ENCODE results near the gene CDK14. TPM values are rescaled to one million over a fixed set of nuclear protein-coding genes. Genes with fewer than 3 reads are reported as not detected.

The CDK14 gene
- total and polyA plus RNA-seq, 4 donors = 4.2 to 12.4 (median 7.4) TPM

- TF ChIP-seq NR2F2 (IDR thresholded peaks at IDR 0.05) (no peak), REST (IDR thresholded peaks at IDR 0.05) (no peak), HNF4A (conservative IDR thresholded peaks at IDR 0.05) (no peak), TAF1 (conservative IDR thresholded peaks at IDR 0.05) (no peak), GABPA (IDR thresholded peaks at IDR 0.05 in 1 of 2, conservative IDR thresholded peaks at IDR 0.05 in 1 of 2) (no peak), FOXA2 (IDR thresholded peaks at IDR 0.05) (no peak), FOXA1 (IDR thresholded peaks at IDR 0.05) (no peak), SP1 (IDR thresholded peaks at IDR 0.05) (no peak), ZBTB33 (IDR thresholded peaks at IDR 0.05) (no peak), RXRA (IDR thresholded peaks at IDR 0.05) (no peak), MAX (IDR thresholded peaks at IDR 0.05) (no peak), EGR1 (IDR thresholded peaks at IDR 0.05; ENCODE audit: low read depth in 2 of 2) (no peak), CTCF (IDR thresholded peaks at IDR 0.05; ENCODE audit: low read depth, low read length, missing input control) (no peak), ATF3 (IDR thresholded peaks at IDR 0.05) (no peak), YY1 (IDR thresholded peaks at IDR 0.05) (no peak), JUND (IDR thresholded peaks at IDR 0.05) (no peak), RAD21 (IDR thresholded peaks at IDR 0.05) (no peak)
- Histone ChIP-seq H3K9ac (ENCODE audit: low read depth in 1 of 2, low read length in 2 of 2) (no peak overlapping the region), H3K4me3 (ENCODE audit: low read depth in 1 of 3, low read length in 3 of 3) (no peak overlapping the region), H3K4me1 (ENCODE audit: control insufficient read depth in 4 of 4, insufficient read depth in 4 of 4, low read length in 3 of 4) (no peaks in the 10 kb centered on the region), H3K36me3 (ENCODE audit: control insufficient read depth in 4 of 4, insufficient read depth in 3 of 4, low read depth in 1 of 4, low read length in 3 of 4) (no peaks in the 10 kb centered on the region), H3K9me3 (ENCODE audit: control insufficient read depth in 4 of 4, low read length in 3 of 4) (no peaks in the 10 kb centered on the region), H3K27ac (ENCODE audit: low read depth in 1 of 2, low read length in 2 of 2) (no peak overlapping the region), H3K27me3 (ENCODE audit: control insufficient read depth in 4 of 4, insufficient read depth in 4 of 4, low read length in 3 of 4) (no peaks in the 10 kb centered on the region)
- no peak for DNase-seq (ENCODE audit: low spot score)
These were observed 342.2 kb downstream of the CDK14 start for GRCh38 chr7:90938371-90938770.

- no peak for DNase-seq (ENCODE audit: low spot score)
- no peaks in the 10 kb centered on the region for H3K27me3 ChIP-seq (ENCODE audit: control insufficient read depth in 4 of 4, insufficient read depth in 4 of 4, low read length in 3 of 4)
- no peak overlapping the region for H3K27ac ChIP-seq (ENCODE audit: low read depth in 1 of 2, low read length in 2 of 2)
- H3K9ac ChIP-seq (ENCODE audit: low read depth in 1 of 2, low read length in 2 of 2) = no peak overlapping the region
- no peaks in the 10 kb centered on the region for H3K9me3 ChIP-seq (ENCODE audit: control insufficient read depth in 4 of 4, low read length in 3 of 4)
- H3K4me1 ChIP-seq (ENCODE audit: control insufficient read depth in 4 of 4, insufficient read depth in 4 of 4, low read length in 3 of 4) = no peaks in the 10 kb centered on the region
- 94% methylated on average over 3 of the region's 3 CpGs for WGBS
- no peak for TF ChIP-seq JUND (IDR thresholded peaks at IDR 0.05)
- TF ChIP-seq YY1 (IDR thresholded peaks at IDR 0.05) = no peak
- TF ChIP-seq FOXA2 (IDR thresholded peaks at IDR 0.05) = no peak
- no peak for TF ChIP-seq CTCF (IDR thresholded peaks at IDR 0.05; ENCODE audit: low read depth, low read length, missing input control)
- no peak for TF ChIP-seq HNF4A (conservative IDR thresholded peaks at IDR 0.05)
- no peak for TF ChIP-seq TAF1 (conservative IDR thresholded peaks at IDR 0.05)
- TF ChIP-seq ZBTB33 (IDR thresholded peaks at IDR 0.05) = no peak
- TF ChIP-seq RXRA (IDR thresholded peaks at IDR 0.05) = no peak
- TF ChIP-seq SP1 (IDR thresholded peaks at IDR 0.05) = no peak
- no peak for TF ChIP-seq ATF3 (IDR thresholded peaks at IDR 0.05)
- no peaks in the 10 kb centered on the region for H3K36me3 ChIP-seq (ENCODE audit: control insufficient read depth in 4 of 4, insufficient read depth in 3 of 4, low read depth in 1 of 4, low read length in 3 of 4)
- H3K4me3 ChIP-seq (ENCODE audit: low read depth in 1 of 3, low read length in 3 of 3) = no peak overlapping the region
These were observed 343.5 kb downstream of the CDK14 start for GRCh38 chr7:90939666-90940065.
